T-cell (primary cell): ENCODE results near the gene NTRK1. TPM values are rescaled to one million over a fixed set of nuclear protein-coding genes. Genes with fewer than 3 reads are reported as not detected.

Experiments
- ATAC-seq, 4 experiments: fragments of 200-7000 bp in 3 of 4; fragments of 150-1000 bp in 1 of 4; cut with Tn5 transposase; replicated peaks in 1 of 4; 1 replicate in 3 of 4; 2 replicates in 1 of 4; pipeline ENCODE4 v1.10.0; 2021; ENCODE audit warnings: moderate library complexity in 3 of 4, mild to moderate bottlenecking in 2 of 4, moderate number of reproducible peaks in 1 of 4
- CTCF ChIA-PET, 2 donors: fragments of 300-600 bp; sonication (Branson Sonifier 250); formaldehyde crosslinking; loops; one replicate each; lab custom pipeline; 2022; ENCODE audit warnings: antibody characterized with exemption in 2 of 2; lab: Charles Lee
- POLR2A ChIA-PET, 2 donors: fragments of 300-600 bp; sonication (Branson Sonifier 250); formaldehyde crosslinking; loops; one replicate each; lab custom pipeline; 2022; ENCODE audit warnings: antibody characterized with exemption in 2 of 2; lab: Charles Lee
- DNase-seq, 35 experiments: peaks; one replicate each; pipeline versions ENCODE4 v3.0.0 to v3.0.0-alpha.2; 2013 to 2023
- H3K27ac ChIP-seq: one replicate; pipeline ENCODE4 v1.5.1; 2013; ENCODE audit warnings: low read length
- H3K27me3 ChIP-seq, 2 experiments: replicated peaks in 1 of 2; 1 replicate in 1 of 2; 2 replicates in 1 of 2; pipeline versions ENCODE4 v1.6.1 to v1.7.0; 2013; ENCODE audit warnings: low read length in 1 of 2, mixed read lengths in 1 of 2; ENCODE audit not compliant: control insufficient read depth in 2 of 2, insufficient read depth in 2 of 2; ENCODE audit errors: extremely low read depth in 1 of 2
- H3K36me3 ChIP-seq, 2 donors: 1 replicate in 1 of 2; 2 replicates in 1 of 2; pipeline versions ENCODE4 v1.6.1 to v1.7.0; 2013; ENCODE audit warnings: low read length in 1 of 2; ENCODE audit not compliant: control insufficient read depth in 2 of 2, insufficient read depth in 1 of 2; ENCODE audit errors: extremely low read depth in 1 of 2
- H3K4me1 ChIP-seq, 2 experiments: 1 replicate in 1 of 2; 2 replicates in 1 of 2; pipeline versions ENCODE4 v1.6.1 to v1.7.0; 2013; ENCODE audit warnings: low read length in 2 of 2, mixed read lengths in 1 of 2; ENCODE audit not compliant: insufficient read depth in 2 of 2, control insufficient read depth in 1 of 2; ENCODE audit errors: extremely low read depth in 1 of 2
- H3K4me3 ChIP-seq, 2 donors: 1 replicate in 1 of 2; 2 replicates in 1 of 2; pipeline versions ENCODE4 v1.5.1 to v1.7.0; 2013; ENCODE audit warnings: mild to moderate bottlenecking in 2 of 2, low read length in 1 of 2, moderate library complexity in 1 of 2; ENCODE audit not compliant: control insufficient read depth in 1 of 2; ENCODE audit errors: extremely low read depth in 1 of 2
- H3K9me3 ChIP-seq: 2 replicates; pipeline ENCODE4 v1.7.0; 2013
- H3K27ac Mint-ChIP-seq, 2 donors: one replicate each; pipeline ENCODE4 v1.8.0; 2020 to 2021; ENCODE audit warnings: mild to moderate bottlenecking in 2 of 2, mixed read lengths in 2 of 2
- H3K27me3 Mint-ChIP-seq, 2 donors: one replicate each; pipeline ENCODE4 v1.8.0; 2021 to 2022; ENCODE audit warnings: mixed read lengths in 2 of 2
- H3K36me3 Mint-ChIP-seq: one replicate; pipeline ENCODE4 v1.8.0; 2021; ENCODE audit warnings: mixed read lengths
- H3K4me1 Mint-ChIP-seq, 3 donors: one replicate each; pipeline ENCODE4 v1.8.0; 2020 to 2022; ENCODE audit warnings: mixed read lengths in 3 of 3, mild to moderate bottlenecking in 1 of 3
- H3K4me3 Mint-ChIP-seq, 3 donors: one replicate each; pipeline ENCODE4 v1.8.0; 2020 to 2022; ENCODE audit warnings: mild to moderate bottlenecking in 3 of 3, mixed read lengths in 3 of 3, moderate library complexity in 3 of 3
- H3K9me3 Mint-ChIP-seq, 3 donors: one replicate each; pipeline ENCODE4 v1.8.0; 2020 to 2022; ENCODE audit warnings: mixed read lengths in 3 of 3
- WGBS: methylation state at CpG from one replicate; pipeline ENCODE4 v1.1.5; 2013; ENCODE audit warnings: missing lambda C conversion rate; ENCODE audit not compliant: insufficient coverage; 5-methylcytosine and 5-hydroxymethylcytosine counted together
- total RNA-seq, 35 experiments: library from RNA in 6 of 35; stranded (reverse) in 6 of 35; fragments of 120-200 nt in 1 of 35; gene quantifications; one replicate each; pipeline versions ENCODE4 v1.2.1 to v1.2.4 and lab custom pipeline; 2013 to 2026

Gene NTRK1
- total RNA-seq, 5 donors from 2014 or later (not counting 1 experiment from before 2014, with no cell fraction given): 0.36 to 1.2 (median 0.60) TPM

- peaks cover 5 to 66% of the 10 kb centered on the region in 2 experiments for H3K27me3 ChIP-seq
- ChIA-PET POLR2A (no interaction called here), CTCF (no interaction called here)
- Mint-ChIP-seq H3K4me3 (no peak overlapping the region), H3K27ac (no peak overlapping the region), H3K27me3 (peaks cover 47 to 69% of the 10 kb centered on the region in 2 donors), H3K9me3 (no peaks in the 10 kb centered on the region), H3K36me3 (no peaks in the 10 kb centered on the region), H3K4me1 (peaks cover 11 to 29% (median 20%) of the 10 kb centered on the region in 3 donors)
- H3K9me3 ChIP-seq: no peaks in the 10 kb centered on the region
- H3K4me1 ChIP-seq: peaks cover 0 to 12% of the 10 kb centered on the region in 2 experiments
- WGBS: 67% methylated on average over 1 of the region's 4 CpGs
- no peak overlapping the region for H3K27ac ChIP-seq
- DNase-seq (no peak), ATAC-seq (no peak)
- no peak overlapping the region for H3K4me3 ChIP-seq
- no peaks in the 10 kb centered on the region for H3K36me3 ChIP-seq
These were observed 69.8 kb downstream of the NTRK1 start for GRCh38 chr1:156930483-156930882.

Other genes starting within 250 kb of the NTRK1 start
- gene HAPLN2, start 241.4 kb upstream of the NTRK1 start, total RNA-seq: under 1 TPM in 1 of 5 donors, not detected in 4; 0.33 TPM
- not detected for gene BCAN, start 218.7 kb upstream of the NTRK1 start, total RNA-seq
- under 1 TPM in 3 of 5 donors, not detected in 2; 0.10 to 0.35 (median 0.25) TPM for gene NES, start 183.5 kb upstream of the NTRK1 start, total RNA-seq
- 1 to 10 TPM in 4 of 5 donors, under 1 TPM in 1; 0.76 to 3.6 (median 1.6) TPM for gene CRABP2, start 155.3 kb upstream of the NTRK1 start, total RNA-seq
- gene METTL25B, start 132.4 kb upstream of the NTRK1 start, total RNA-seq: 10 to 100 TPM; 13.0 to 36.1 (median 32.3) TPM
- gene ISG20L2, start 132.1 kb upstream of the NTRK1 start, total RNA-seq: 10 to 100 TPM; 35.3 to 63.7 (median 44.3) TPM
- 10 to 100 TPM; 23.8 to 66.6 (median 52.6) TPM for gene MRPL24, start 119.8 kb upstream of the NTRK1 start, total RNA-seq
- 100 to 1,000 TPM in 2 of 5 donors, 10 to 100 TPM in 3; 72.9 to 108 (median 90.3) TPM for gene HDGF, start 109.2 kb upstream of the NTRK1 start, total RNA-seq
- 10 to 100 TPM; 55.3 to 67.7 (median 65.4) TPM for gene PRCC, start 93.3 kb upstream of the NTRK1 start, total RNA-seq
- gene SH2D2A, start 44.0 kb upstream of the NTRK1 start, total RNA-seq: 100 to 1,000 TPM in 1 of 5 donors, 10 to 100 TPM in 4; 42.8 to 110 (median 66.8) TPM
- gene INSRR, start 1.7 kb upstream of the NTRK1 start, total RNA-seq: under 1 TPM in 1 of 5 donors, not detected in 4; 0.07 TPM
- gene PEAR1, start 32.9 kb downstream of the NTRK1 start, total RNA-seq: under 1 TPM; 0.09 to 0.67 (median 0.28) TPM
- not detected for gene LRRC71, start 59.8 kb downstream of the NTRK1 start, total RNA-seq
- 10 to 100 TPM; 20.7 to 34.6 (median 34.1) TPM for gene ARHGEF11, start 184.9 kb downstream of the NTRK1 start, total RNA-seq
- gene ETV3L, start 238.9 kb downstream of the NTRK1 start, total RNA-seq: not detected